Kidney epithelial cell (primary cell): ENCODE measurements around the gene CFAP251. TPM values are rescaled to one million over a fixed set of nuclear protein-coding genes. Genes with fewer than 3 reads are reported as not detected.
A peak's percentile ranks its signal among the peaks of the same experiment; 100 is the strongest.
"Not testable (repeated sequence)": the region's sequence is repeated elsewhere in the genome, so short reads cannot be mapped to it uniquely, and the experiment has no call there.

Experiments used
- DNase-seq: peaks from one replicate; pipeline ENCODE4 v3.0.0-alpha.2; 2010; ENCODE audit warnings: low read depth
- H3K27me3 ChIP-seq: 2 replicates; pipeline ENCODE4 v1.6.0; 2011; ENCODE audit warnings: low read length; ENCODE audit not compliant: control insufficient read depth, insufficient read depth
- H3K36me3 ChIP-seq: 2 replicates; pipeline ENCODE4 v1.5.1; 2011; ENCODE audit warnings: low read length; ENCODE audit not compliant: control insufficient read depth, insufficient read depth
- H3K4me3 ChIP-seq: 2 replicates; pipeline ENCODE4 v1.5.1; 2011; ENCODE audit warnings: low read depth, mild to moderate bottlenecking, control low read depth, low read length
- CTCF ChIP-seq: IDR thresholded peaks from 2 replicates; pipeline ENCODE4 v1.5.1; 2011; ENCODE audit warnings: mild to moderate bottlenecking, moderate library complexity, low read length, control low read depth, inconsistent platforms; ENCODE audit not compliant: insufficient read depth, poor library complexity, severe bottlenecking
- total RNA-seq: library from RNA; depleted of rRNA; stranded (reverse); fragments of >200 nt; gene quantifications from 2 replicates; pipeline ENCODE4 v1.2.3, GENCODE V29; 2015

CFAP251 gene
- total RNA-seq, 1 donor from 2014 or later: 3.7 TPM

GRCh38 chr12:122031342-122032216 lies 113.2 kb downstream of the CFAP251 start:
- Histone ChIP-seq H3K4me3 (no peak overlapping the region), H3K27me3 (no peaks in the 10 kb centered on the region), H3K36me3 (peaks cover 4% of the 10 kb centered on the region)
- no peak for DNase-seq
- peak; percentile 84 for TF ChIP-seq CTCF

- TF ChIP-seq CTCF: no peak
- no peak for DNase-seq
- H3K36me3 ChIP-seq: peaks cover 5% of the 10 kb centered on the region
Observed at GRCh38 chr12:122032580-122032979, 114.2 kb downstream of the CFAP251 start.

GRCh38 chr12:122035292-122035691 lies 116.9 kb downstream of the CFAP251 start:
- H3K4me3 ChIP-seq: no peak overlapping the region
- TF ChIP-seq CTCF: no peak
- no peak for DNase-seq
- peaks cover 6% of the 10 kb centered on the region for H3K36me3 ChIP-seq
- no peaks in the 10 kb centered on the region for H3K27me3 ChIP-seq

More at GRCh38 chr12:122032580-122032979, 114.2 kb downstream of the CFAP251 start:
- no peak overlapping the region for H3K4me3 ChIP-seq
- H3K27me3 ChIP-seq: no peaks in the 10 kb centered on the region

- Histone ChIP-seq H3K36me3 (peaks cover 4% of the 10 kb centered on the region), H3K27me3 (no peaks in the 10 kb centered on the region), H3K4me3 (no peak overlapping the region)
- no peak for TF ChIP-seq CTCF
- no peak for DNase-seq
Observed at GRCh38 chr12:122036153-122036552, 117.8 kb downstream of the CFAP251 start.

- H3K27me3 ChIP-seq: no peaks in the 10 kb centered on the region
- peak; percentile 77 for DNase-seq
- TF ChIP-seq CTCF: no peak
- no peak overlapping the region for H3K4me3 ChIP-seq
- H3K36me3 ChIP-seq: peaks cover 4% of the 10 kb centered on the region
Observed at GRCh38 chr12:122040579-122041386, 122.4 kb downstream of the CFAP251 start.

- not testable (repeated sequence) for DNase-seq
Observed at GRCh38 chr12:122041458-122041857, 123.1 kb downstream of the CFAP251 start.

More at GRCh38 chr12:122041458-122041857, 123.1 kb downstream of the CFAP251 start:
- H3K27me3 ChIP-seq, H3K36me3 ChIP-seq, H3K4me3 ChIP-seq: not testable (repeated sequence)
